DND-41 (cell line): ENCODE data around the gene TMEM184B.

Experiments
- EZH2 ChIP-seq: IDR thresholded peaks from 3 replicates; pipeline ENCODE4 v1.6.1; 2012; ENCODE audit warnings: borderline replicate concordance, low read depth, mild to moderate bottlenecking, moderate library complexity, low read length, inconsistent platforms; ENCODE audit not compliant: severe bottlenecking
- TF ChIP-seq, protein P1 (sequence below): IDR thresholded peaks from 2 replicates; pipeline ENCODE4 v1.5.1; 2012; ENCODE audit warnings: borderline replicate concordance, low read length, moderate library complexity, mild to moderate bottlenecking; ENCODE audit not compliant: poor library complexity, severe bottlenecking; ENCODE audit errors: extremely low read depth

DNA sequence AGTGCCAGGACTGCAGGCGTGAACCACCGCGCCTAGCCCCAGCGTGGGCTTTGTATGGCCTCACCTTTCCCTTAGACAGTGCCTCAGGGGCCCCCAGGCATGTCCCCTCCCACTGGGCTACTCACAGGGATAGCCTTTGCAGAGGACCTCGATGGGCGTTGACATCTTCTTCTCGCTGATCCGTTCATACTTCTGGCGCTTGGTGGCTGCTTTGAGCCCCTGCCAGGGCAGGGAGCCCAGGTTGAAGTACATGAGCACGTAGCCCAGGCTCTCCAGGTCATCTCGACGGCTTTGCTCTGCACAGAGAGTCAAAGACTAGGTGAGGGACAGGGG lies 26.9 kb upstream of the TMEM184B start:
- TF ChIP-seq, protein P1, sequence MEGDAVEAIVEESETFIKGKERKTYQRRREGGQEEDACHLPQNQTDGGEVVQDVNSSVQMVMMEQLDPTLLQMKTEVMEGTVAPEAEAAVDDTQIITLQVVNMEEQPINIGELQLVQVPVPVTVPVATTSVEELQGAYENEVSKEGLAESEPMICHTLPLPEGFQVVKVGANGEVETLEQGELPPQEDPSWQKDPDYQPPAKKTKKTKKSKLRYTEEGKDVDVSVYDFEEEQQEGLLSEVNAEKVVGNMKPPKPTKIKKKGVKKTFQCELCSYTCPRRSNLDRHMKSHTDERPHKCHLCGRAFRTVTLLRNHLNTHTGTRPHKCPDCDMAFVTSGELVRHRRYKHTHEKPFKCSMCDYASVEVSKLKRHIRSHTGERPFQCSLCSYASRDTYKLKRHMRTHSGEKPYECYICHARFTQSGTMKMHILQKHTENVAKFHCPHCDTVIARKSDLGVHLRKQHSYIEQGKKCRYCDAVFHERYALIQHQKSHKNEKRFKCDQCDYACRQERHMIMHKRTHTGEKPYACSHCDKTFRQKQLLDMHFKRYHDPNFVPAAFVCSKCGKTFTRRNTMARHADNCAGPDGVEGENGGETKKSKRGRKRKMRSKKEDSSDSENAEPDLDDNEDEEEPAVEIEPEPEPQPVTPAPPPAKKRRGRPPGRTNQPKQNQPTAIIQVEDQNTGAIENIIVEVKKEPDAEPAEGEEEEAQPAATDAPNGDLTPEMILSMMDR, result no peak
- TF ChIP-seq EZH2, result no peak
